Measurements from ENCODE around the gene ZNF740.

- TF ChIP-seq CTCF (conservative IDR thresholded peaks at IDR 0.05; ENCODE audit: low read length) (no peak), EZH2phosphoT487 (IDR thresholded peaks at IDR 0.05; ENCODE audit: borderline replicate concordance, low read depth, low read length) (no peak)
Measured at GRCh38 chr12:53193040-53193439, 12.5 kb downstream of the ZNF740 start.

Data from OCI-LY7 (cell line).